Glomerular visceral epithelial cell (primary cell): ENCODE data around the gene NSUN7.

ENCODE experiments used
- DNase-seq: peaks from one replicate; pipeline ENCODE4 v3.0.0-alpha.2; 2016; ENCODE audit errors: extremely low spot score

NSUN7 gene

GRCh38 chr4:40736910-40737309 lies 12.8 kb upstream of the NSUN7 start:
- peak; percentile 20 for DNase-seq

- DNase-seq: no peak
Observed at GRCh38 chr4:40737879-40738278, 11.9 kb upstream of the NSUN7 start.

GRCh38 chr4:40739347-40739746 lies 10.4 kb upstream of the NSUN7 start:
- no peak for DNase-seq

- DNase-seq: no peak
Observed at GRCh38 chr4:40744218-40744617, 5.5 kb upstream of the NSUN7 start.

- DNase-seq: no peak
Observed at GRCh38 chr4:40745285-40745984, 4.3 kb upstream of the NSUN7 start.

GRCh38 chr4:40747207-40747835 lies 2.4 kb upstream of the NSUN7 start:
- no peak for DNase-seq

- DNase-seq: no peak
Observed at GRCh38 chr4:40750461-40751258, 905 bp downstream of the NSUN7 start.

- no peak for DNase-seq
Observed at GRCh38 chr4:40755616-40756015, 5.9 kb downstream of the NSUN7 start.

- peak; percentile 59 for DNase-seq
Observed at GRCh38 chr4:40763228-40763716, 13.5 kb downstream of the NSUN7 start.

GRCh38 chr4:40769266-40769665 lies 19.5 kb downstream of the NSUN7 start:
- DNase-seq: no peak

- DNase-seq: no peak
Observed at GRCh38 chr4:40778090-40778489, 28.3 kb downstream of the NSUN7 start.

GRCh38 chr4:40782876-40783275 lies 33.1 kb downstream of the NSUN7 start:
- DNase-seq: no peak

- no peak for DNase-seq
Observed at GRCh38 chr4:40785727-40786126, 36.0 kb downstream of the NSUN7 start.

GRCh38 chr4:40788331-40788730 lies 38.6 kb downstream of the NSUN7 start:
- DNase-seq: no peak

- DNase-seq: no peak
Observed at GRCh38 chr4:40789031-40789430, 39.3 kb downstream of the NSUN7 start.

- DNase-seq: no peak
Observed at GRCh38 chr4:40789771-40790170, 40.0 kb downstream of the NSUN7 start.

GRCh38 chr4:40800064-40800463 lies 50.3 kb downstream of the NSUN7 start:
- DNase-seq: no peak

- DNase-seq: no peak
Observed at GRCh38 chr4:40804598-40804997, 54.8 kb downstream of the NSUN7 start.

GRCh38 chr4:40808926-40809457 lies 59.2 kb downstream of the NSUN7 start:
- no peak for DNase-seq

- no peak for DNase-seq
Observed at GRCh38 chr4:40811956-40812355, 62.2 kb downstream of the NSUN7 start.

- DNase-seq: no peak
Observed at GRCh38 chr4:40812386-40812785, 62.6 kb downstream of the NSUN7 start.

- DNase-seq: no peak
Observed at GRCh38 chr4:40812856-40813255, 63.1 kb downstream of the NSUN7 start.
